Stimulated activated CD4-positive, alpha-beta T cell treated with anti-CD3 and anti-CD28 coated beads, Interleukin-12 subunit alpha, Interleukin-12 subunit beta, amount 100 ng/mL, for 4 hours (primary cell): ENCODE results near the gene ULK4.
"Not testable (repeated sequence)": the region's sequence is repeated elsewhere in the genome, so short reads cannot be mapped to it uniquely, and the experiment has no call there.

Source experiments
- DNase-seq: peaks from one replicate; pipeline ENCODE4 v3.0.0-alpha.2; 2020

Gene ULK4

DNA sequence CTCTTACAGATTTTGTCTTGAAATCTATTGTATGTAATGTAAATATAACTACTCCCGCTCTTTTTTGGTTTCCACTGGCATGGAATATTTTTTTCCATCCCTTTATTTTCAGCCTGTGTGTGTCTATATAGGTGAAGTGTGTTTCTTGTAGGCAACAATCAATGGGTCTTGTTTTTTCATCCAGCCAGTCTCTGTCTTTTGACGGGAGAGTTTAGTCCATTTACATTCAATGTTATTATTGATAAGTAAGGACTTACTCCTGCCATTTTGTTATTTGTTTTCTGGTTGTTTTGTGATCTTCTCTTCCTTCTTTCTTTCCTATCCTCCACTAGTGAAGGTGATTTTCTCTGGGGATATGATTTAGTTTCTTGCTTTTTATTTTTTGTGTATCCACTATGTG, 101.4 kb downstream of the ULK4 start:
- not testable (repeated sequence) for DNase-seq

GRCh38 chr3:41854956-41855355, 106.9 kb downstream of the ULK4 start:
- no peak for DNase-seq

DNA sequence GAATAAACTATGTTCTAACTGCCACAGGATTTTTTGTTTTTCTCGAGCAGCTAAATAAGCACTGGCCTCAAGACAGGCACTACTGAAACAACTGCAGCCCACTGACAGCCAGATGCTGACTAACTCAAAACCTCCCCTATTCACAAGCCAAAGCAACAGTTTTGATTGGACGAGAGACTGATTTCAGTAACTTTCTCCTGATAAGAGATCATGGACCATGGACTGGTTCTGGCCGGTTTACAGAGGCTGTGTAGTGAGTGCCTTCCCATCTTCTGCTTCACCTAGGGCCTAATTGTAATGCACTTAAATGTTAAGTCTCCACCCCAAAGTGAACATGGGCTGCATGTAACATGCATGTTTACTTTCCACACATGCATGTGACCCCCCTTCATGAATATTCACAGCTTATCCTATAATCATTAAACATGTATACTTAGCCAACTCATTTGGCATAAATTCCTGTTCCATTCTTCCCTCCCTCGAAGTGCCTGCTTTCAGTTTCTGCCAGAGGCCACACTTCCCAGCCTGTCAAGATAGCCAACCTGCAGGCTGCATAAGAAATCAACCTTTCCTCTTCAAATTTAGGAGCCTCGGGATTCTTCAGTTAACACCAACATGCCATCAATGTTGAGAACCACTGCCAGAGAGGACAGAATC, 108.2 kb downstream of the ULK4 start:
- DNase-seq, result no peak

DNA sequence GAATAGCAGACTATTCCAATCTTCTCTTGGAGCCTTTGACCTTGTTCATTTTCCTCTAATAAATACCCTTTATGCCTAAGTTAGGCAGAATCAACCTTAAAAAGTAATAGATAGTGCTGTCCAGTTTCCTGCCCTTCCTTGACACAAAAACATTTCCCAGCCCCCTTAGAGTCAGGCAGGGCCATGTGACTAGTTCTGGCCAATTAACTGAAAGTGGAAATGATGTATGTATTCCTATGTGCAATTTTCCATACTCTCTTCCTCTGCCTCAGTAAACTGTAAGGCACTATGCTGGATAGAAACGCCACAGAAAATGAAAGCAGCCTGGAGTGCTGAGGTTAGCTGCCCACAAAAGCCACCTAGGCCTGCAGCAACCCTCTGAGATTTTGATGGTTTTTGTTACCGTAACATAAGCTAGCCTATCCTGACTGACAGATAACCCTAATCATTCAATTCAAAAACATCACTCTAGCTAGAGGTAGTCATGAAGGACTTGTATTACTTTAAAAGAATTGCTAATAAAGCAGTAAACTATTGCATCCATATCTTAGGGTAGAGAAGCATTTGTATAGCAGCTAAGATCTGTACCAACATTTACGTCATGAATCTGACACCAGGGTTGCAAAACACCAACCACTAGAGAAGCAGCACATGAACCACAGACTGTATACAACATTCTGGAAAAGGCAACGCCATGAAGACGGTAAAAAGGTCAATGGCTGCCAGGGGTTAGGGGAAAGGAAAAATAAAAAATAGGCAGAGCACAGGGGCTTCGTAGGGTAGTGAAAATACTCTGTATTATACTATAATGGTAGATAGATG, 112.9 kb downstream of the ULK4 start:
- DNase-seq, result no peak

DNA sequence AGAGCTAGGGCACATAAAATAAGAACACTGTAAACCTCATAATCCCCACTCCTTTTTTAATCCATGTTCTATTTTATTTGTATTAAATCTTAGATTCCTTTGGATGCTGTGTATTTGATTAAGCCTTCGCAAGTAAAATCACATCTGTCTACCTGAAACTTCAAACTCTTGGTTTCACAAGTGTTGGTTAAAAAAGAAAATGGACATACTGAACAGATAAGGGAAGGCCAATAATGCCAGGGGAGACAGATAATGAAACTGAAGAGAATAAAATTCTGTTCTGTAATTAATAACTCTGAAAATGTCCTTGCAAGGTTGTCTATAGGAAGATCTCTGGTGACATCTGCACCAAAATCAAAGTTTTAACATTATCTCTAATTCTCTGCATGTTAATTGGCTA, 114.2 kb downstream of the ULK4 start:
- DNase-seq, result no peak

GRCh38 chr3:41846850-41847249, 115.1 kb downstream of the ULK4 start:
- no peak for DNase-seq

DNA sequence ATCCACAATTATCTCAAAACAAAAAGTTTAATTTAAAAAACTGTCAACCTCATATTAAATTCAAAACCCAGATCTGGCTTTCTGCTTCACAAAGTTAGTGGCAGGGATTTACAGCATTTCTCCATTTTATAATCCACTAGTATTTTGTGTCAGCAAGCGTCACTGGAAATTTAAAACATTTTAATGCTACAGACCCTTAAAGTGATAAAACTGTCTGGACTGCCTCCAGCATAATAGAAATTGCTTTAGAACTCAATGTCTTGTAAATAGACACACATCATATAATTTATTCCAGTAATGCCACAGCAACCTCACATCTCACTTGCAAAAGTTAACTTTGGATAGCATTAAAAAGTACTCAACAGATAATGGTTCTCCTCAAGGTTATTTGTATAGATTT, 116.1 kb downstream of the ULK4 start:
- DNase-seq, result no peak

- not testable (repeated sequence) for DNase-seq
Measured at GRCh38 chr3:41844256-41844655, 117.6 kb downstream of the ULK4 start.

DNA sequence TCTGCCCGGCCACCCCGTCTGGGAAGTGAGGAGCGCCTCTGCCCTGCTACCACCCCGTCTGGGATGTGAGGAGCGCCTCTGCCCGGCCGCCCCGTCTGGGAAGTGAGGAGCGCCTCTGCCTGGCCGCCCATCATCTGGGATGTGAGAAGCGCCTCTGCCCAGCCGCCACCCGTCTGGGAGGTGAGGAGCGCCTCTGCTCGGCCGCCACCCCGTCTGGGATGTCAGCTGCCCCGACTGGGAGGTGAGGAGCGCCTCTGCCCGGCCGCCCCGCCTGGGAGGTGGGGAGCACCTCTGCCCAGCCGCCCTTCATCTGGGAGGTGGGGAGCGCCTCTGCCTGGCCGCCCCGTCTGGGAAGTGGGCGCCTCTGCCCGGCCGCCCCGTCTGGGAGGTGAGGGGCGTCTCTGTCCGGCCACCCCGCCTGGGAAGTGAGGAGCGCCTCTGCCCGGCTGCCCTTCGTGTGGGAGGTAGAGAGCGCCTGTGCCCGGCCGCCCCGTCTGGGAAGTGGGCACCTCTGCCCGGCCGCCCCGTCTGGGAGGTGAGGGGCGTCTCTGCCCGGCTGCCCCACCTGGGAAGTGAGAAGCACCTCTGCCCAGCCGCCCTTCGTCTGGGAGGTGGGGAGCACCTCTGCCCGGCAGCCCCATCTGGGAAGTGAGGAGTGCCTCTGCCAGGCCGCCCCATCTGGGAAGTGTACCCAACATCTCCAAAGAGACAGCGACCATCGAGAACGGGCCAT, 120.8 kb downstream of the ULK4 start:
- DNase-seq, result not testable (repeated sequence)

- no peak for DNase-seq
Measured at GRCh38 chr3:41836360-41837134, 125.4 kb downstream of the ULK4 start.

- DNase-seq, result no peak
Measured at GRCh38 chr3:41833628-41834027, 128.3 kb downstream of the ULK4 start.

- no peak for DNase-seq
Measured at GRCh38 chr3:41819236-41819635, 142.7 kb downstream of the ULK4 start.

DNA sequence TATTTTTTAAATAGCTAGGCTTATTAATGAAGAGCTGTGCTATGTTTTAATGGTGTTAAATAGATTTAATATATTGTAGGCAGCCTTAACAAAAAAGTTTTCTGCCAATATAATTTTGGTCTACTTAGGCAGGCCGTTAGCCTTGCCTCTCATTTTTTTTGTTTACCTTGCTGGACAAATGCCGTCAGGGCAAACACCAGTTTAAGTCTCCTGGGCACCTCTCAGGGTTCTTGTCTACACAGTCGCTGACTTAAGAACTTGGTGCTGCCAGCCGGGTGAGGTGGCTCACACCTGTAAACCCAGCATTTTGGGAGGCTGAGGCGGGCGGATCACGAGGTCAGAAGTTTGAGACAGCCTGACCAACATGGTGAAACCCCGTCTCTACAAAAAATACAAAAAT, 153.3 kb downstream of the ULK4 start:
- DNase-seq, result no peak

DNA sequence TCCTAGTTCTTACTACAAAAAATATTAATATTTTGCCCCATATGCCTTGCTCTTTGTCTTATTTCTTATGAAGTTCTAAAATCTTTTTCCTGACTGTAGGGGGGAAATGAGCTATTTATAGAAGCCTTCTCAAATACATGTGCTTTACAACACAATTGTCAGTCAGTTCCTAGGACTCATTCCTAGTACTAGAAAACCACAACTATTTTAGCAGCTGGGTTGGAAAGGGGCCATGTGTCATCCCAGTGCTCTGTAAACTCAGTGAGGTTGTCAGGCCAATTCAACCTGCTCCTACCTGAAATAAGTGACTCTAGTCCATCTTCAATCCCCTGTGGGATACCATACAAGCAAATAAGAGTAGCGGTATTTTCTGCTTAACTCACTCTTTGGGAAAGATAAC, 153.8 kb downstream of the ULK4 start:
- no peak for DNase-seq

GRCh38 chr3:41794748-41795589, 166.9 kb downstream of the ULK4 start:
- DNase-seq, result no peak

- no peak for DNase-seq
Measured at GRCh38 chr3:41792806-41793205, 169.1 kb downstream of the ULK4 start.

DNA sequence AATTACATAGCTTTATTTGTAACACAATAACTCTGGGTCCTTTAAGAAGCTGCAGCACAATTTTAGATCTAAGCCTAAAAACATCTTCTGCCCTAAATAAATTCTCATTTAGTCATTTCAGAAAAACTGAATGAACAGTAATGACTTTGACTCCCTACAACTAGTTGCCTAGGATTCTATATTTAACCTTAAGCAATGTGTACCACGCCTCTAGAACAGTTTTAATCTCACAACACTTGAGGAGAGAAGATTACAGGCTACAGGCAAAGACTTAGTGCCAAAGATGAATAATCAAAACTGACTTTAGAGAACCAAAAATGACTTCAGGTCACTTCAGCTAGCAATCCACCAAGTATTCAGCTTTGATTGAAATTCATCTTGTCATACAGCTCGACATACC, 192.8 kb downstream of the ULK4 start:
- DNase-seq, result no peak

DNA sequence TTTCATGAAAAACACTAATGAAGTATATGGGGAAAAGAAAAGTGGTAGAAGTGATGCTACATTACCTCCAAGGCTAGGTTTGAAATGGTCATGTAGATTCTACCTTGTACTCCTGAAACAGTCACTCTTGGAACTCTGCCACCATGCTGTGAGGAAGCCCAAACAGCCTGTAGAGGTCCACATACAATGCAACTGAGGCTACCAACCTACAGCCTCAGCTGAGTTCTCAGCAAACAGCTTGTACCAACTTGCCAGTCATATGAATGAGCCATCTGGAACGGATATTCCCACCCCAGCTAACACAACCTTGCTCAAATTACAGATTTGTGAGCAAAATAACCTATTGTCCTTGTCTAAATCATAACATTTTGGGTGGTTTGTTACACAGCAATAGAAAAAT, 193.5 kb downstream of the ULK4 start:
- DNase-seq, result no peak

GRCh38 chr3:41762867-41763266, 199.0 kb downstream of the ULK4 start:
- DNase-seq, result not testable (repeated sequence)

DNA sequence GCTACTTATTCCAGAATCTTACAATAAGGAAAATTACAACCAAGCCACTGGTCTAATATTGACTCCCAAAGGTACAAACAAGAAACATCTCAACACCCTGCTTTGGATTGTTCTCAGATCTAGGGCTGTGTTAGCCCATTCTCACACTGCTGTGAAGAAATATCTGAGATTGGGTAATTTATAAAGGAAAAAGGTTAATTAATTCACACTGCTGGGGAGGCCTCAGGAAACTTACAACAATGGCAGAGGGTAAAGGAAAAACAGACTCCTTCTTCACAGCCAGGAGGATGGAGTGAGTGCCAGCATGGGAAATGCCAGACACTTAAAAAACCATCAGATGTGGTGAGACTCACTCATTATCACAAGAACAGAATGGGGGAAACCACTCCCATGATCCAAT, 208.3 kb downstream of the ULK4 start:
- no peak for DNase-seq

DNA sequence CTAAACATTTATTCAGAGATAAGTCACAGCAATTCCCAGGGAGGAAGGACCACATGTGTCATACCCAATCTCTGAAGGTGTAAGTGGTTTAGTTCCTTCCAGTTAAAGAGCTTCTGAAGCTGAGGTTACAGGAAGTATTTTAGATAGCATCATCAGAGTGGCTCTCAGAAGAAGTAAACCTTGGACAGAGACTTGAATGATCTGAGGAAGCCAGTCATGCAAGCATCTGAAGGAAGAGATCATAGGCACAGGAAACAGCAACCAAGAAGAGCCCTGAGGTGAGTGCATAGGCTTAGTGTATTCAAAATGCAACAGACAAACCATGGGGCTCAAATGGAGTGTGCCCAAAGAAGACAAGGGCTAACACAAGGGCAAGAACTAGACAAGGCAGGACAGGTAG, 210.3 kb downstream of the ULK4 start:
- DNase-seq, result no peak

DNA sequence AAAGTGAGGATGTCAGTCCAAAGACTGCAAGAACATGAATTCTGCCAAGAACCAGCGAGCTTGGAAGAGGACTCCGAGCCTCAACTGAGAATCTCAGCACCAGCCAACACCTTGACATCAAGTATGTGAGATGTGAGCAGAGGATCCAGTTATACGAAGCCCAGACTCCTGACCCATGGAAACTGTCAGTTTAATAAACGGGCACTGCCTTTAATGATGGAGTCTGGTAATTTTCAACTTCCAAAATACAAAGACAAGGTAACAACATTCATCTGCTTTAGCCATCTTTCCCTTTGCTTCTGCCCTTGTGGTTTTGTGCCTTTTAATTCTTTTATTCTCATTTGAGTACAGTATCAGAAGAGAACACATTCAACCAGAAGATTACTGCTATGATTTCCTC, 211.9 kb downstream of the ULK4 start:
- DNase-seq, result no peak
